Measurements from ENCODE around the gene FBXW5. TPM values are rescaled to one million over a fixed set of nuclear protein-coding genes. Genes with fewer than 3 reads are reported as not detected.

FBXW5 gene
- total RNA-seq, 1 experiment from 2014 or later: 101 TPM

- DNase-seq: no peak
- Histone ChIP-seq H2AFZ (no peak overlapping the region), H3F3A (ENCODE audit: insufficient read depth, low read depth) (peaks cover 14% of the 10 kb centered on the region; the same call in 1 of the 2 replicates), H3K4me3 (no peak overlapping the region), H3K9me3 (ENCODE audit: insufficient read depth, low read depth) (no peaks in the 10 kb centered on the region), H3K9me2 (ENCODE audit: insufficient read depth) (no peaks in the 10 kb centered on the region), H3K79me2 (ENCODE audit: low read depth) (no peaks in the 10 kb centered on the region), H3K27ac (no peak overlapping the region), H3K4me1 (replicated peaks; ENCODE audit: insufficient read depth) (peaks cover 17% of the 10 kb centered on the region), H3K27me3 (ENCODE audit: insufficient read depth, low read depth) (no peaks in the 10 kb centered on the region), H3K4me2 (no peak overlapping the region), H3K36me3 (ENCODE audit: low read depth) (no peaks in the 10 kb centered on the region), H4K20me1 (ENCODE audit: insufficient read depth) (no peaks in the 10 kb centered on the region)
- ChIA-PET POLR2A (ENCODE audit: unreplicated experiment) (interaction anchor here (0.7 to 1.0 kb wide), 2 partner anchors 12 to 40 kb away, joined by 3 read pairs; no protein-coding TSS in a partner anchor), CTCF (interaction anchor here (0.5 kb wide), 1 partner anchor 112 kb away, joined by 3 read pairs; no protein-coding TSS in a partner anchor)
- BruUV-seq (replicated peaks): no TSS peak
- TF ChIP-seq CTCF (conservative IDR thresholded peaks at IDR 0.05): no peak
- no peak for TF ChIP-seq EZH2 (IDR thresholded peaks at IDR 0.05; ENCODE audit: low read depth)
- intact Hi-C loops (cut with micrococcal nuclease; ENCODE audit: unreplicated experiment): no loop called here
Observed at GRCh38 chr9:136952876-136953770, 8.6 kb upstream of the FBXW5 start.

DNA sequence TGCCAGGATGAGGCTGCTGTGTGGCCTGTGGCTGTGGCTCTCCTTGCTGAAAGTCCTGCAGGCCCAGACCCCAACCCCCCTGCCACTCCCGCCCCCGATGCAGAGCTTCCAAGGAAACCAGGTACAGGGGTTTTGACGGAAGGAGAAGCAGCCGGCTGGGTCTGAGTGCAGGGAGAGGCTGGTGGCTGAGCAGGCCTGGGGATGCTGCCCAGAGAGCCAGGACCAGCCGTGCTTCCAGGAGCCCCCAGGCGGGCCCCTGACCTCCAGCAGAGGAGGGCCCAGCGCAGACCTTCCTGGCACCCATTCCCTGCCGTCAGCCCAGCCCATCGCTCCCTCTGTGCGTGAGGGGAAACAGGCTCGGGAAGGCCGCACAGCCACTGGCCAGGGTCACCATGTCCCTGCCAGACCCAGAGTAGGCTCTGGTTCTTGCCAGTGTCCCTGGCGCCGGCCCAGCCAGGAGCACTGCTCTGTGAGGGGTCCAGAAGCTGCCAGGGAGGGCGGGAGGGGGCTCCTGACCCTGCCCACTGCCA, 7.8 kb upstream of the FBXW5 start:
- peaks cover 20% of the 10 kb centered on the region for H3K4me1 ChIP-seq (replicated peaks; ENCODE audit: insufficient read depth)

More for the DNA sequence above, 7.8 kb upstream of the FBXW5 start:
- TF ChIP-seq EZH2 (IDR thresholded peaks at IDR 0.05; ENCODE audit: low read depth): no peak
- TF ChIP-seq CTCF (conservative IDR thresholded peaks at IDR 0.05): no peak
- Histone ChIP-seq H3K4me2 (no peak overlapping the region), H3F3A (ENCODE audit: insufficient read depth, low read depth) (peaks cover 17% of the 10 kb centered on the region; the same call in 1 of the 2 replicates), H3K4me3 (no peak overlapping the region), H3K9me2 (ENCODE audit: insufficient read depth) (no peaks in the 10 kb centered on the region), H4K20me1 (ENCODE audit: insufficient read depth) (no peaks in the 10 kb centered on the region), H3K27ac (no peak overlapping the region), H2AFZ (no peak overlapping the region), H3K36me3 (ENCODE audit: low read depth) (no peaks in the 10 kb centered on the region), H3K27me3 (ENCODE audit: insufficient read depth, low read depth) (no peaks in the 10 kb centered on the region), H3K79me2 (ENCODE audit: low read depth) (no peaks in the 10 kb centered on the region), H3K9me3 (ENCODE audit: insufficient read depth, low read depth) (no peaks in the 10 kb centered on the region)
- ChIA-PET CTCF (no interaction called here), POLR2A (ENCODE audit: unreplicated experiment) (interaction anchor here (0.7 kb wide), 1 partner anchor 40 kb away, joined by 3 read pairs; no protein-coding TSS in a partner anchor)
- no TSS peak for BruUV-seq (replicated peaks)
- intact Hi-C loops (cut with micrococcal nuclease; ENCODE audit: unreplicated experiment): no loop called here
- DNase-seq: no peak

Measured in PC-9 (cell line).